Glomerular visceral epithelial cell (primary cell): ENCODE measurements around the gene RFX7.
"Not testable (repeated sequence)": the region's sequence is repeated elsewhere in the genome, so short reads cannot be mapped to it uniquely, and the experiment has no call there.

Experiments
- DNase-seq: peaks from one replicate; pipeline ENCODE4 v3.0.0-alpha.2; 2016; ENCODE audit errors: extremely low spot score

RFX7 gene

GRCh38 chr15:56205061-56205876 lies 38.4 kb downstream of the RFX7 start:
- peak; percentile 5 for DNase-seq

DNA sequence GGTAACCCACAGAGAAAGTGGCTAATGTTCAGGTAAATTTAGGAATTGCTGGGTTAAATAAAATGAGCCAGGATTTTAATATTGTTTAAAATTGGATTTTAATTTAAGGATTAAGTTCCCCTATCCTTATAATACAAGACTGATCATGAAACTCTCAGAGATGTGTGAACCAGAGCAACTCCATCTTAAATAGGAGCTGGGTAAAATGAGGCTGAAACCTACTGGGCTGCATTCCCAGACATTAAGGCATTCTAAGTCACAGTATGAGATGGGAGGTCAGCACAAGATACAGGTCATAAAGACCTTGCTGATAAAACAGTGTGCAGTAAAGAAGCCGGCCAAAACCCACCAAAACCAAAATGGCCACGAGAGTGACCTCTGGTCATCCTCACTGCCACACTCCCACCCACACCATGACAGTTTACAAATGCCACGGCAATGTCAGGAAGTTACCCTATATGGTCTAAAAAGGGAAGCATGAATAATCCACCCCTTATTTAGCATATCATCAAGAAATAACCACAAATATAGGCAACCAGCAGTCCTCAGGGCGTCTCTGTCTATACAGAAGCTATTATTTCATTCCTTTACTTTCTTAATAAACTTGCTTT lies 40.3 kb downstream of the RFX7 start:
- DNase-seq: not testable (repeated sequence)

GRCh38 chr15:56202701-56203100 lies 41.0 kb downstream of the RFX7 start:
- DNase-seq: no peak

DNA sequence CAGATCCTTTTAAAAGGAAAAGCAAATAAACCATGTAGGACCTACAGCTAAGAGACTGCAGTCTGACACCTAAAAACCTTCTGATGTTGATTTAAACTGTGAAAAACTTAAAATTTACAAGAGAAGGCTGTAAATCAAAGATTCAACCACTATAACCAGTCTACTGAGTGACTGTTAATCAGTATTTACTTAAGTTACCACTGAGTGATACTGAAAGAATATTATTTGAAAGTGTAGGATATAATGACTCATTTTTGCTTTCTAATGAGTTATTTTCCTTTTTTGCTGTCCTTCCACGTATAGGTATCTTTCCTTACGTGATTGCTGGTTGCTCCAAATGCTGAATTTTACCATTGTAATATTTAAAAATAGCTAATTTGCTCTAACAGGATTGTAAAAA lies 44.6 kb downstream of the RFX7 start:
- DNase-seq: no peak

DNA sequence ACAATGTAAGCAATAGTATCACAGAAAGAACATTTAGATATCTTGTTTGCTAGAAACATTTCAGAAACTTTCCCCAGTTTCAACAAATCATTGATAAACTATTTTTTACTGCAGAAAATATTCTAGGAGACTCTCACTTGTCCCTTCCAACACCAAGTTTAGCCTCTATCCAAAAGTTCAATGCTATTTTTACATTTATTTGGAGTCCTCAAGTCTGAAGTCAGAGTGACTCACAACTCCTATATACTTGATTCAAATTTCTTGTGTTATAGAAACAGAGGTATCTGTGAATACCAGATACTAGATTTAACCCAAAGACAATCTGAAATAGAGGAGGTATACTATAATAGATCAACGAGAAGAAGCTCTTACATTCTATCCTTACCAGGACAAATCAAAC lies 49.6 kb downstream of the RFX7 start:
- DNase-seq: no peak

- DNase-seq: no peak
These were observed 50.8 kb downstream of the RFX7 start for GRCh38 chr15:56192659-56193442.

GRCh38 chr15:56187665-56188064 lies 56.0 kb downstream of the RFX7 start:
- DNase-seq: no peak

DNA sequence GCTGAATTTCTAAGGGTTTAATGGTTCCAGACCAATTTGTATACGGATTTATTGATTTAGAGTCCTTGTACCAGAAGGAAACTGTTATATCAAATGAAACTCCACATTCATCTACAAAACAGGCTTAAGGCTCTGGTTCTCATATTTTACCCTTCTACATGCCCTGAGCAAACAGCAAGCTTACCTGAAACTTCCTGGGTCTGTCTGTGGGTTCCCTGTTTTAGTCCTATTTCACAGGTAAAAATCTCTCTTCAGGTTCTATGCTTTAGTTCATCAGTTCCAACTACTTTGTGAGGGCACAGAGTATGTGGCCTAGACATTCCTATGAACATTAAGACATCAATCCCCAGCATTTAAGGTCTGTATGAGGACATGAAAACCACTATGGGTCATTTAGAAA lies 57.7 kb downstream of the RFX7 start:
- DNase-seq: no peak

DNA sequence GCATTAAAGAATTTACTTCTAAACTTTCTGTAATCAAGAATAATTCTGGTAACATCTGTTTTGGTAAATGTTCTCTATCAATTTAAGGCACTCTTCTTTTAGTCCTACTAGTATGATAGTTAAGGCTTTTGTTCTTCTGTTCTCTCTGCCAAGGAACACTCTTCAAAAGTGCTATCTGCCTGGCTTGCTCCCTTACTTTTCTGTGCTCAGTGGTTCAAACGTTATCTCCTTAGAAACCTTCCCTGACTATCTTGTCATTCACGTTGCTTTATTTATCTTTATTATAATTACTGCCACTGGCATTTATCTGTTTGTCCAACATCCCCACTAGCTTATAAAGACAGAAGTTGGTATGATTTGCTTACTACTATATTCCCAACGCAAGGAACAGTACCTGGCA lies 59.2 kb downstream of the RFX7 start:
- DNase-seq: no peak

DNA sequence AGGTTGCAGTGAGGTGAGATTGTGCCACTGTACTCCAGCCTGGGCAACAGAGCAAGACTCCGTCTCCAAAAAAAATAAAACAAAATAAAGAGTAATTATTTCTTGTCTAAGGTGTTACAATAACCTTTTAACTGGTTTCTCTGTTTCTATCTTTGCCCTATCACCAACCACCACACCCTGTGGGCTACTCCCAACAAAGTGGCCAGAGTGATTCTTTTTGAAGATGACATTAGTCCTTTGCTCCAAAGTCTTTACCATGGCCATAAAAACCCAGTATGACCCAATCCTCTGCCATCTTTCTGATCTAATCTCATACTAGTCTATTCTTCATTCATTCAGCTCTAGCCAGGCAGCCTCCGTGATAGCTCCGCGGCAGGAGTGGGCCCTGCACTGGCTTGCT lies 62.8 kb downstream of the RFX7 start:
- no peak for DNase-seq

GRCh38 chr15:56176996-56177395 lies 66.7 kb downstream of the RFX7 start:
- DNase-seq: peak; percentile 9

GRCh38 chr15:56175788-56176187 lies 67.9 kb downstream of the RFX7 start:
- no peak for DNase-seq

DNA sequence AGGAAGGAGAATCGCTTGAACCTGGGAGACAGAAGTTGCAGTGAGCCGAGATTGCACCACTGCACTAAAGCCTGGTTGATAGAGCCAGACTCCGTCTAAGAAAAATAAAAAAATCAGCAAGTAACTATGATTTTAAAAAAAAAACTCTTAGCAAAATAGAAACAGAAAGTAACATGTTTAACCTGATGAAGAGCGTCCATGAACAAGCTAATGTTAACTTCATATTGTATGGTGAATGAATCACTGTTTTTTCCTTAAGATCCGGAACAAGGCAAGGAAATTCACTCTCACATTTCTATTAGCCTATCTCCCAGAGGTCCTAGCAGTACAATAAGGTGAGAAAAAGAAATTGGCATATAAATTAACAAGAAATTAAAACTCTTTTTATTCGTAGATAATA lies 69.0 kb downstream of the RFX7 start:
- no peak for DNase-seq

DNA sequence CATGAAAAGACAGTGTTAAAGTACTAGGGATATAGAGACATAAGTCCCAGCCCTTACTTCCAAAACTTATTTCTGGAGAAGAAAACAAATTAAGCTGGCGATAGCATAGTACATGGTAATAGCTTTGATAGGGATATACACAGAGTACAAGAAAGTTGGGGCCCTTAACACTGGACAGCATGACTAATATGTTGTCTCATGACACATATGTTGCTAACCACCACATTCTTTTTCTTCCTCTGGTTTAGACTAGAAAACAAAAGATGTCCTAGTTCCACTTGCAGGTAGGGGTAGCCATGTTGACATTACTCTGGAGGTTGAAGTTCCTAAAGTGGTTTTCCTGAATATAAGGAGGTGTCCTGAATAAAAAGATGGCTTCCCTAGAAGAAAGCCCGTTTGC lies 75.3 kb downstream of the RFX7 start:
- peak; percentile 9 for DNase-seq

GRCh38 chr15:56165234-56165633 lies 78.4 kb downstream of the RFX7 start:
- DNase-seq: peak; percentile 2

GRCh38 chr15:56160966-56161365 lies 82.7 kb downstream of the RFX7 start:
- no peak for DNase-seq

DNA sequence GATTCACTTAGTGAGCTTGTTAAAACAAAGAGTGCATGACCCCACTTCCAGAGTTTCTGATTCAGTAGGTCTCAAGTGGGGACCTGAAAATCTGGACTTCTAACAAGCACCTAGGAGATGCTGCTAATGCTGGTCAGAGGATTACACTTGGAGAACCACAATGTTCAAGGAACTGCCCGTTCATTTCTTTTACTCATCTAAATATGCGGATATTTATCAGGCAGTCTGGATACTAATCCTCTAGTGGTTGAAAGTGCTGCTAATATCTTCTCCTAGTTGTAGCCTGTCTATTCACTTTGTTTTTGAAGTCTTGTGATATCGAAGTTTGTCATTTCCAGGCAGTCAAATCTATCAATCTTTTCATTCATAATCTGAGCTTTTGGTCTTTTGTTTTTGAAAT lies 86.8 kb downstream of the RFX7 start:
- DNase-seq: no peak

- not testable (repeated sequence) for DNase-seq
These were observed 88.4 kb downstream of the RFX7 start for GRCh38 chr15:56155278-56155677.

GRCh38 chr15:56154768-56155167 lies 88.9 kb downstream of the RFX7 start:
- not testable (repeated sequence) for DNase-seq

- no peak for DNase-seq
These were observed 93.5 kb downstream of the RFX7 start for GRCh38 chr15:56150204-56150603.

DNA sequence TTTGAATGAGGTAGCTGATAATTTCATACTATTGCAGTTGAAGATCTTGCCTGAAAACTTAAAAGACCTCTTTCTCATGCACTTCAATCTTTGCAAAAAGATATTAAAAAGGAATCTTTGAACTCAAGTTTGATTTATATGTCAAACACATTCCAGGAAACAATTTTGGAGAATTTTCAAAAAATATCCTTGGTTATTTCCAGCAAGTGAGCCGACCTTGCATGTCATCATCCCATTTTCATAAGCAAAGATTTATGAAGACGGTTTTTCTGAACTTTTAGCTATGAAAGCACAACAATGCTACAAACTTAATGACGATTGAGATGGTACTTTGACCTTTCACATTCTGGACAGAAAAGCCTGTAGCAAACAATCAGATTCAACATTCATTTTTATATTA lies 95.6 kb downstream of the RFX7 start:
- no peak for DNase-seq

- no peak for DNase-seq
These were observed 96.9 kb downstream of the RFX7 start for GRCh38 chr15:56146756-56147155.

DNA sequence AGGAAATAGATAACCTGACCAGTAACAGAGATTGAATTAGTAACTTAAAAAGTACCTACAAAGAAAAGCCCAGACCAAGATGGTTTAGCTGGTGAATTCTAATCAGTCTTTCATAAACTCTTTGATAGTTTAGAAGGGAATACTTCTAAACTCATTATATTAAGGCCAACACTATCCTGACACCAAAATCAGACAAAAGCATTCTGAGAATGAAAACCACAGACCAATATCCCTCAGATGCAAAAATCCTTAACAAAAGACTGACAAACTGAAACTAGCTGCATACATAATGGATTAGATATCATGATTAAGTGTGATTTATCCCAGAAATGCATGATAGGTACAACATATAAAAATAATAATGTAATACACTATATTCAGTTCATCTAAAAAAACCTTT lies 115.6 kb downstream of the RFX7 start:
- no peak for DNase-seq
